Measurements from ENCODE around the gene PPARA.

PPARA gene

GRCh38 chr22:46115755-46116490, 34.4 kb upstream of the PPARA start:
- H3K4me1 ChIP-seq (ENCODE audit: control insufficient read depth, insufficient read depth, low read length), result no peaks in the 10 kb centered on the region
- H3K9ac ChIP-seq (ENCODE audit: low read depth, low read length), result no peak overlapping the region
- no peak overlapping the region for H3K4me3 ChIP-seq (ENCODE audit: low read depth, low read length)
- no peaks in the 10 kb centered on the region for H3K9me3 ChIP-seq (ENCODE audit: control insufficient read depth, insufficient read depth, low read length)
- H3K36me3 ChIP-seq (ENCODE audit: control insufficient read depth, insufficient read depth, low read length), result no peaks in the 10 kb centered on the region
- H3K27me3 ChIP-seq (ENCODE audit: control insufficient read depth, insufficient read depth, low read length), result no peaks in the 10 kb centered on the region

GRCh38 chr22:46116491-46116958, 33.8 kb upstream of the PPARA start:
- H3K27me3 ChIP-seq (ENCODE audit: control insufficient read depth, insufficient read depth, low read length), result no peaks in the 10 kb centered on the region
- no peak overlapping the region for H3K9ac ChIP-seq (ENCODE audit: low read depth, low read length)
- H3K36me3 ChIP-seq (ENCODE audit: control insufficient read depth, insufficient read depth, low read length), result no peaks in the 10 kb centered on the region
- H3K9me3 ChIP-seq (ENCODE audit: control insufficient read depth, insufficient read depth, low read length), result no peaks in the 10 kb centered on the region
- H3K4me3 ChIP-seq (ENCODE audit: low read depth, low read length), result no peak overlapping the region
- no peaks in the 10 kb centered on the region for H3K4me1 ChIP-seq (ENCODE audit: control insufficient read depth, insufficient read depth, low read length)

GRCh38 chr22:46117206-46118199, 32.8 kb upstream of the PPARA start:
- no peaks in the 10 kb centered on the region for H3K27me3 ChIP-seq (ENCODE audit: control insufficient read depth, insufficient read depth, low read length)
- H3K9ac ChIP-seq (ENCODE audit: low read depth, low read length), result no peak overlapping the region
- H3K4me3 ChIP-seq (ENCODE audit: low read depth, low read length), result no peak overlapping the region
- H3K9me3 ChIP-seq (ENCODE audit: control insufficient read depth, insufficient read depth, low read length), result no peaks in the 10 kb centered on the region
- no peaks in the 10 kb centered on the region for H3K4me1 ChIP-seq (ENCODE audit: control insufficient read depth, insufficient read depth, low read length)
- H3K36me3 ChIP-seq (ENCODE audit: control insufficient read depth, insufficient read depth, low read length), result no peaks in the 10 kb centered on the region

- Histone ChIP-seq H3K27me3 (ENCODE audit: control insufficient read depth, insufficient read depth, low read length) (no peaks in the 10 kb centered on the region), H3K9ac (ENCODE audit: low read depth, low read length) (no peak overlapping the region), H3K36me3 (ENCODE audit: control insufficient read depth, insufficient read depth, low read length) (no peaks in the 10 kb centered on the region), H3K4me3 (ENCODE audit: low read depth, low read length) (no peak overlapping the region), H3K4me1 (ENCODE audit: control insufficient read depth, insufficient read depth, low read length) (no peaks in the 10 kb centered on the region), H3K9me3 (ENCODE audit: control insufficient read depth, insufficient read depth, low read length) (no peaks in the 10 kb centered on the region)
Measured at GRCh38 chr22:46119093-46119728, 31.1 kb upstream of the PPARA start.

DNA sequence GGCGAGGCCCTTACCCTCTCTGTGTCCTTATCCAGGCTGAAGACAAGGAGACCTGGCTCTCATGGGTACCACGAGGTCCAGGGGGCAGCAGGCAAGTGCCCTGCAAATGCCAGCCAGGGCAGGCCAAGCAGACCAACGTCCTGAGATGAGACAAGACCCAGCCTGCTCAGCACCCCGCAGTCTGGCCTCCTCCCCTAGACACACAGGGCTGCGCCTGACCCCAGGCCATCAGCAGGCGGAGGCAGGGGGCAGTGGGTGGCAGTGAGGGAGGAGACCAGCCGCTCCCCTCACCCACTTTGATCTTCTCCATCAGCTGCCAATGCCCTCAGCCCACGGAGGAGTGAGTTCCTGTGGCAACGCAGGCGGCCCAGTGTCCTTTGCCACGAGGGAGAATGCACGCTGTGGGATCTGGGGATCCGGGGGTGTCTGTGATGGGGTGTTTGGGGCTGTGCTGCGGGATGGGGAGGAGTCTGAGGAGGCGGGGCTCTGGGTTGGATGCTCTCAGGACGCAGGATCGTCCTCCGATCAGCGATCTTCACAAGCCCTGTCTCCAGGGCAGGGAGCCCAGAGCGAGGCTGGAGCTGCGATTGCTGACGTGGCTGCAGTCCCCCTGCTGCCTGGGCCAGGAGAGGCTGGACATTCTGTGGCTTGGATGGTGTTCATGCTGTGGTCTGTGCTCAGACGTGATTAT, 30.5 kb upstream of the PPARA start:
- H3K4me1 ChIP-seq (ENCODE audit: control insufficient read depth, insufficient read depth, low read length), result no peaks in the 10 kb centered on the region

GRCh38 chr22:46120420-46120737, 29.9 kb upstream of the PPARA start:
- H3K4me3 ChIP-seq (ENCODE audit: low read depth, low read length), result no peak overlapping the region

More for the DNA sequence above, 30.5 kb upstream of the PPARA start:
- H3K9me3 ChIP-seq (ENCODE audit: control insufficient read depth, insufficient read depth, low read length), result no peaks in the 10 kb centered on the region
- H3K27me3 ChIP-seq (ENCODE audit: control insufficient read depth, insufficient read depth, low read length), result no peaks in the 10 kb centered on the region
- no peak overlapping the region for H3K9ac ChIP-seq (ENCODE audit: low read depth, low read length)
- H3K4me3 ChIP-seq (ENCODE audit: low read depth, low read length), result no peak overlapping the region
- H3K36me3 ChIP-seq (ENCODE audit: control insufficient read depth, insufficient read depth, low read length), result no peaks in the 10 kb centered on the region

GRCh38 chr22:46121079-46121478, 29.2 kb upstream of the PPARA start:
- H3K36me3 ChIP-seq (ENCODE audit: control insufficient read depth, insufficient read depth, low read length), result no peaks in the 10 kb centered on the region
- H3K9ac ChIP-seq (ENCODE audit: low read depth, low read length), result no peak overlapping the region
- H3K4me3 ChIP-seq (ENCODE audit: low read depth, low read length), result no peak overlapping the region
- no peaks in the 10 kb centered on the region for H3K9me3 ChIP-seq (ENCODE audit: control insufficient read depth, insufficient read depth, low read length)
- H3K27me3 ChIP-seq (ENCODE audit: control insufficient read depth, insufficient read depth, low read length), result no peaks in the 10 kb centered on the region
- H3K4me1 ChIP-seq (ENCODE audit: control insufficient read depth, insufficient read depth, low read length), result no peaks in the 10 kb centered on the region

More at GRCh38 chr22:46120420-46120737, 29.9 kb upstream of the PPARA start:
- no peak overlapping the region for H3K9ac ChIP-seq (ENCODE audit: low read depth, low read length)
- H3K27me3 ChIP-seq (ENCODE audit: control insufficient read depth, insufficient read depth, low read length), result no peaks in the 10 kb centered on the region
- no peaks in the 10 kb centered on the region for H3K9me3 ChIP-seq (ENCODE audit: control insufficient read depth, insufficient read depth, low read length)
- H3K4me1 ChIP-seq (ENCODE audit: control insufficient read depth, insufficient read depth, low read length), result no peaks in the 10 kb centered on the region
- no peaks in the 10 kb centered on the region for H3K36me3 ChIP-seq (ENCODE audit: control insufficient read depth, insufficient read depth, low read length)

DNA sequence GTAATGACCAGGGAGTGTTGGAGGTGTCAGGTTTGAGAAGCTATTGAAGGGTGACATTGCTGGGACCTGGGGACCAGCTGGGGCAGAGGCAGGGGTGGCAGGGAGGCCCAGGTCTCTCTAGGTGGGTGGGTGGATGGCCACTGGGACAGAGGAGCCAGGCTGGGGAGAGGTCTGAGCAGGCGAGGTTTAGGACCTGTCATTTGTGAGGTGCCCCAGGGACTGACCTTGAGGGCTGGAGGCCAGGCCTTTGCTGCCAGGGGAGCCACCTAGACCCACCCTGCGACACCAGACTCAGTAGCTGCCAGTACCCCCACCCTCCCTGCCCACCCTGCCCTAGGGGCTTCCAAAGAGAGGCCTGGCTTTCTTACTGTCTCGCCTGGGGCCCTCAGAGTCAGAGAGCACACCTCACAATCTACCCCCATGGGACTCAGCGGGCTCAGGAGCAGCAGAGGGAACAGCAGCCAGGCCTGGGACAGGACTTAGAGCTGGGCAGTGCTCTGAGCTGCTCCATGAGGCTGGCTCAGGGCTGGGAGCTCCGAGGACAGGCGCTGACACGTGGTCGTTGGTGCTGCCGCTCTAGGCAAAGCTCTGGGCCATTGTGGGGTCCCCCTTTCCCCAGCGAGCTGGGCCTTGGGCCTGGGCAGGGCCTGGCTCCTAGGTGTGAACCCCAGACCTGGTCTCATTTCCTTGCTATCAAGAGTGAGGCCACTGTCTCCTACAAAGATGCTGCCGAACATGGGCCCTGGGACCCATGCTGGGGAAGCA, 28.6 kb upstream of the PPARA start:
- Histone ChIP-seq H3K4me1 (ENCODE audit: control insufficient read depth, insufficient read depth, low read length) (no peaks in the 10 kb centered on the region), H3K9me3 (ENCODE audit: control insufficient read depth, insufficient read depth, low read length) (no peaks in the 10 kb centered on the region), H3K9ac (ENCODE audit: low read depth, low read length) (no peak overlapping the region), H3K4me3 (ENCODE audit: low read depth, low read length) (no peak overlapping the region), H3K27me3 (ENCODE audit: control insufficient read depth, insufficient read depth, low read length) (no peaks in the 10 kb centered on the region), H3K36me3 (ENCODE audit: control insufficient read depth, insufficient read depth, low read length) (no peaks in the 10 kb centered on the region)

GRCh38 chr22:46122511-46122971, 27.8 kb upstream of the PPARA start:
- H3K36me3 ChIP-seq (ENCODE audit: control insufficient read depth, insufficient read depth, low read length), result no peaks in the 10 kb centered on the region

GRCh38 chr22:46122980-46123693, 27.2 kb upstream of the PPARA start:
- Histone ChIP-seq H3K4me3 (ENCODE audit: low read depth, low read length) (no peak overlapping the region), H3K36me3 (ENCODE audit: control insufficient read depth, insufficient read depth, low read length) (no peaks in the 10 kb centered on the region), H3K4me1 (ENCODE audit: control insufficient read depth, insufficient read depth, low read length) (no peaks in the 10 kb centered on the region), H3K27me3 (ENCODE audit: control insufficient read depth, insufficient read depth, low read length) (no peaks in the 10 kb centered on the region), H3K9me3 (ENCODE audit: control insufficient read depth, insufficient read depth, low read length) (no peaks in the 10 kb centered on the region), H3K9ac (ENCODE audit: low read depth, low read length) (no peak overlapping the region)

More at GRCh38 chr22:46122511-46122971, 27.8 kb upstream of the PPARA start:
- Histone ChIP-seq H3K9me3 (ENCODE audit: control insufficient read depth, insufficient read depth, low read length) (no peaks in the 10 kb centered on the region), H3K4me1 (ENCODE audit: control insufficient read depth, insufficient read depth, low read length) (no peaks in the 10 kb centered on the region), H3K9ac (ENCODE audit: low read depth, low read length) (no peak overlapping the region), H3K4me3 (ENCODE audit: low read depth, low read length) (no peak overlapping the region), H3K27me3 (ENCODE audit: control insufficient read depth, insufficient read depth, low read length) (no peaks in the 10 kb centered on the region)

Data from iPS-15b (cell line).